Measurements from ENCODE around the gene PDLIM3.
"Not testable (repeated sequence)": the region's sequence is repeated elsewhere in the genome, so short reads cannot be mapped to it uniquely, and the experiment has no call there.

The PDLIM3 gene

GRCh38 chr4:185534866-185535611 is at the start of gene PDLIM3:
Gene PDLIM3 (minus strand): TSS chr4:185535507. CDS start chr4:185535434, 73 bp downstream.
- no peak for DNase-seq

GRCh38 chr4:185583813-185584212 is 48.5 kb upstream of the PDLIM3 start:
- DNase-seq: no peak

GRCh38 chr4:185582651-185583400 is 47.5 kb upstream of the PDLIM3 start:
- DNase-seq: no peak

- DNase-seq: no peak
Observed at GRCh38 chr4:185580699-185581098, 45.4 kb upstream of the PDLIM3 start.

GRCh38 chr4:185578284-185578683 is 43.0 kb upstream of the PDLIM3 start:
- DNase-seq: no peak

GRCh38 chr4:185576962-185577950 is 41.9 kb upstream of the PDLIM3 start:
- no peak for DNase-seq

- DNase-seq: no peak
Observed at GRCh38 chr4:185576314-185576961, 41.1 kb upstream of the PDLIM3 start.

GRCh38 chr4:185573651-185574199 is 38.4 kb upstream of the PDLIM3 start:
- no peak for DNase-seq

GRCh38 chr4:185570727-185571126 is 35.4 kb upstream of the PDLIM3 start:
- no peak for DNase-seq

- no peak for DNase-seq
Observed at GRCh38 chr4:185567381-185568376, 32.4 kb upstream of the PDLIM3 start.

GRCh38 chr4:185566972-185567371 is 31.7 kb upstream of the PDLIM3 start:
- no peak for DNase-seq

- DNase-seq: no peak
Observed at GRCh38 chr4:185566425-185566824, 31.1 kb upstream of the PDLIM3 start.

- DNase-seq: no peak
Observed at GRCh38 chr4:185565696-185566095, 30.4 kb upstream of the PDLIM3 start.

GRCh38 chr4:185564349-185564748 is 29.0 kb upstream of the PDLIM3 start:
- DNase-seq: no peak

- no peak for DNase-seq
Observed at GRCh38 chr4:185562531-185562930, 27.2 kb upstream of the PDLIM3 start.

GRCh38 chr4:185560316-185560715 is 25.0 kb upstream of the PDLIM3 start:
- DNase-seq: no peak

- no peak for DNase-seq
Observed at GRCh38 chr4:185559915-185560281, 24.6 kb upstream of the PDLIM3 start.

GRCh38 chr4:185559251-185559914 is 24.1 kb upstream of the PDLIM3 start:
- DNase-seq: not testable (repeated sequence)

- no peak for DNase-seq
Observed at GRCh38 chr4:185554365-185555126, 19.2 kb upstream of the PDLIM3 start.

- DNase-seq: no peak
Observed at GRCh38 chr4:185552254-185552653, 16.9 kb upstream of the PDLIM3 start.

Measured in activated CD4-positive, CD25-positive, alpha-beta regulatory T cell (primary cell).